NCI-H2196 treated with DMSO at 0.1 percent for 48 hours (cell line): ENCODE measurements around the gene TMEM92.
A peak's percentile ranks its signal among the peaks of the same experiment; 100 is the strongest.
"Not testable (repeated sequence)": the region's sequence is repeated elsewhere in the genome, so short reads cannot be mapped to it uniquely, and the experiment has no call there.

Experiments
- DNase-seq: peaks from one replicate; lab custom pipeline; 2025; ENCODE audit not compliant: unreplicated experiment; lab: John Stamatoyannopoulos, UW

TMEM92 gene

DNA sequence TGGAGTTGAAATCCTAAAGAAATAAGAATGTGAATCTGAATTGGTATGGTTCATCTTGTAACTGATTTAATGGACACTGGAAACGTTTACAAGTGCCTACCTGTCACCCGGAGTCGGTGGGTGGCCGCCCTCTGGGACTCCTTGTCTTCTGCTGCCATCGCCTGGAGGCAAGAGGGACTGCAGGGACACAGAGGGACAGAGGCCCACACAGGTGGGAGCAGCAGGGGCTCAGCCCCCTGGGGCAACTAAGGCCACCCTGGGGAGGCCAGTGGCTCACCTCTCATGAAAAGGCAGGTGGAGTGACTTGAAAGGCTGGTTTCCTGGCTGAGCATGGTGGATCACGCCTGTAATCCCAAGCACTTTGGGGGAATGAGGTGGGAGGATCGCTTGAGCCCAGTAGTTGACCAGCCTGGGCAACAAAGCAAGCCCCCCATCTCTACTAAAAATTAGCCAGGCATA lies 23.2 kb downstream of the TMEM92 start:
- peak; percentile 48 for DNase-seq

- no peak for DNase-seq
These were observed 23.8 kb downstream of the TMEM92 start for GRCh38 chr17:50298018-50298417.

GRCh38 chr17:50299776-50300175 lies 25.5 kb downstream of the TMEM92 start:
- no peak for DNase-seq

- not testable (repeated sequence) for DNase-seq
These were observed 26.6 kb downstream of the TMEM92 start for GRCh38 chr17:50300824-50301223.

DNA sequence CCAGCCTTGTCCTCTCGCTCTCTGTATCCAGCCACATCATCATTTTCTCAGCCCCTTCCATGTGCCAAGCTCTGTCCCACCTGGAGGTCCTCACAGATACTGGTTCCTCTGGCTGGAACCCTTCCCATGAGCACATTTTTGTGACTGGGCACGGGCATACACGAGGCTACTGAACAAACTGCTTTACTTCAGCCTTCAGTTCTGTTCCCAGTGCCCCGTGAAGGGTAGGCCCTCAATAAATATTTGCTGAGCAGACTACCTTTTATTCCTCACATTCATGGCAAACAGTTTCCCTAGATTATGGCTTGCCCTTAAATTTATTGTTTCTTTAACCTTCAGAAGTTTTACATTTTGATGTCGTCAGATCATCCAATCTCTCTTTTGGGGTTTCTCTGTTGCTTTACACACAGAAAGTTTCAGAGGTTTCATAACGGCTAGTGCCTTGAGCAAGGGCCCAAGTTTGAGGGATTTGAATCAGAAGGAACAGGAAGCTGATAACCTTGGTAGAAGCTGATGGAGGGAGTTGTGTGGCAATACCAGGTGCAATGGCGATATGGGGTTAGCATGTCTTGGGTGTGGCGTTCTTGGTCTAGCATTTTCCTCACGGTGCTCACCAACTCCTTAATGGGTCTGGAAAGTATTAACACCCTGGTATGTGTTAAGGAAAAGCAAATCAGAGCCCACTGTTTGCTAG lies 27.8 kb downstream of the TMEM92 start:
- DNase-seq = no peak

DNA sequence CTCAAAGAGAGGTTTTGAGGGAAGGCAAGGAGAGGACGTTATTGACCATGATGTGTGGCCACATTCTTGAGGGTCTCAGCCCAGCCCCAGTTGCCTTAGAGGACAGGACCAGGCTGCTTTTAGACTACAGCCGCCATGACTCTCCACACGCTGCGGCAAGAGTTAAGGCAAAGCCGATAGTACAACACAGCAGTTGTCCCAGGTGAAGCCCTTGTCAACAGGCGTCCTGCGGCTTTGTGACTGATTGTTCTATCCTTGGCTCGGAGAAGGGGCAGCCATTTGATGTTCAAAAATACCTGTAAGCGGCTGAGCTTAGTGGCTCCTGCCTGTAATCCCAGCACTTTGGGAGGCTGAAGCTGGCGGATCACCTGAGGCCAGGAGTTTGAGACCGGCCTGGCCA lies 28.8 kb downstream of the TMEM92 start:
- DNase-seq = no peak

DNA sequence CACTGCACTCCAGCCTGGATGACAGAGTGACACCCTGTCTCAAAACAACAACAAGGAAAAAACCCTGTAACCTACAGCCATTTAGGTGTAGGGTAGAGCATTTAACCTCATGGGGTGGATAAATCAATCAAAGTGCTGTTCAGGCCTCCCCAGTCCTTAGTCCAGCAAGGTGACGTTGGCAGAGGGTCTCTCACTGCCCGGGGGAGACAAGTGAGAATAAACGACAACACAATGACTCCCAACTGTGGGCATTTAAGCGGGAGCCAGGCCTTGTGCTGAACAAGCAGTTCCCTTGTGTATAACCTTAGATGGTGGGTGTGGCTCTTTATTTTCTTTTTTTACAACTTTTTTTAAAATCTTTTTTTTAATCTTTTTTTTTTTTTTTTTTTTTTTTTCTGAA lies 29.3 kb downstream of the TMEM92 start:
- DNase-seq = no peak

DNA sequence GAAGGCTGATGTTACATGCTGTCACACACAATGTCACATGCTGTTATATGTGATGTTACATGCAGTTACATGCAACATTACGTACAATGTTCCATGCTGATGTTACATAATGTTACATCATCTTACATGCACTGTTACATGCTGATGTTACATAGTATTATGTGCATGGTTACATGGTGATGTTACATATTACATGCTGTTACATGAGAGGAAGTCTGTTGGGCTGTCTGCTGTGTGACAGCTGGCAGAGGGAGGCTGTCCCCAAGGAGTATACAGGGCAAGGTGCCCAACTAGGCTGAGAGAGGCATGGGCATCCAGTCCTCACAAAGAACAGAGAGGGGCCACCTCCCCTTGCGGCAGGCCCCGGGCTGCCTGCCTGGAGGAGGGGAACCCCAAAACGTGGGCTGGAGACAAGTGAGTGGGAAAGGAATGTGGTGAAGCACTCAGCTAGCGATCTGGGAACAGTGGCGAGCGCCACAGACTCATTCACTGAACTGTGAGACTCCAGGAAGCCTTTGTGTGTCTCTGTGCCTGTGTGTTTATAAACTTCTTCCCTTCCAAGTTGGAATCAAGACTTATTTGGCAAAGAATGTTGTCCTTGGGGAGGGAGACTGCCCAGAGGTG lies 30.6 kb downstream of the TMEM92 start:
- DNase-seq = no peak

DNA sequence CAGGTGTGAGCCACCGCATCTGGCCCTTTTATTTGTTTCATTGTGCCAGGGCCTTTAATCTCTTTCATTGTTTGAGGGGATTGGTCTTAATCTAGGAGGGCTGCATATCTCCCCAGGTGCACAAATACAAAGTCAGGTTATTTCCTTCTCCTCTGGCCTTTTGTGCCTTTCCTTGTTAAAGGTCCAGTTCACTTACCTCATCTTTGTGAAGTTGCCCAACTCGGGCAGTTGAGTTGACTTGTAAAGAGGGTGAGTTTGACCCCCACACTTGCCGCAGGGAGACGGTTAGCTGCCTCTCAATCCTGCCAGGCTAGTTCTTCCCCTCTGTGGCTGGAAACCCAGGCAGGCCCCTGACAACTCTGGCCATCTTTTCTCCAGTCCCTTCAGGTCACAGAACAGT lies 33.4 kb downstream of the TMEM92 start:
- DNase-seq = no peak

- DNase-seq = no peak
These were observed 34.4 kb downstream of the TMEM92 start for GRCh38 chr17:50308666-50309065.

DNA sequence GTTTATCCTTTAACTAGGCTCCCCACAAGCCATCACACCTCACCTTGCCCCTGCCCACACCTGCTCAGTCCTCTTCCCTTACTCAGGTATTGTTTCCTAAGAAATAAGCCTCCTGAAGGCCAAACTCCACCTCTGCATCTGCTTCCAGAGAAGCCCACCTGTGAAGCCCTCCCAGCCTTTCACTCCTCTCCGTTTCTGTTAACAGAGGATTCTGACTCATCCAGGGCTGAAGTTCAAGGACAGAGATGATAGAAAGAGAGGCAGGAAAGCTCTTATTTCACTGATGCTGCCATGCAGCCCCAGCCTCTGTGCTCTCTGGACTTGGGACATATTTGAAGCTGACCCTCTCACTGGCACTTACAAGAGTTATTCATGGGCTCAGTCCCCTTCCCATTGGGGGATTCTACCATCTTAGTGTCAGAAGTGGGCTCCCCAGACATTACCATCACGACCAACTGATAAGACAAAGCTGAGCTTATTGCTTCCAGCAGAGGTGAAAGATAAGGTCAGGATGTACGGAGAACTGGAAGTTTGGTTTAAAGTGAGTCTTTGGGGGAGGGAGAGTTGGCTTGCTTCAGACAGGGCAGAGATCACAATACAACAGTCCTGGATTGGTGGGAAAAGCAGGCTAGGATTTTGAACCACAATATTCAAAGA lies 36.3 kb downstream of the TMEM92 start:
- DNase-seq = no peak

DNA sequence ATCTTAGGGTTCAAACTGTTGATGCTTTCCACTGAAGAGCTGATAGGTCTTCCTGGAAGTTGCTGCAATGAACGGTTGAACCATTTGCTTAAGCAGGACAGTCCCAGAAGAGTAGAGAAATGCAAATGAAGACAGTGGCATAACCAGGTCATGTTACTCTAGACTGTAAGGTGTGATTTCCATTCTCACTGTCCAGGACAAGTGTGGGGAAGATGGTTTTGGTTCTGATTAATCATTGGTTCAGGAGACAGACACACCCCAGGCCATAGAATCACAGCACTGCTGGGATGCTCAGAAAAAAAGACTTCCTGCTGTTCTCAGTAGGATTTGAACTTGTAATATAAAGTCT lies 36.8 kb downstream of the TMEM92 start:
- DNase-seq = no peak

DNA sequence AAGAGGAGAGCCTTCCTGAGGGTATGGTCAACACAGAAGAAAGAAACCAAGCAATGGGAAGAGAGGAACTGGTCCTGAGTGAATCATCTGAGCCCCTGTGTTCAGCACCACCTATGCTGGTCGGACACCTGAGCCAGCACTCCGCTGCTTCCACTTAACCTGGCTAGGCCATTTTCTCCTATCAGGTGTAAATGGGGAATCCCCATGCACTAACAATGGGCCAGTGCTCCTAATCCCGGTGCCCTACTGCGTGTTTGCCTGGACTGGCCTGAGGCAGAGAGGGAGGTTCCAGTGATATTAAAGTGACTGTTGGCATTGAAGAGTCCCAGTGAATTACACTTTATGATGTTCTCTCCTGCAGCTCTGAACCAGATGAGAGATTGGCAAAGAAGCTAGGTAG lies 37.2 kb downstream of the TMEM92 start:
- DNase-seq = no peak

GRCh38 chr17:50312308-50312707 lies 38.0 kb downstream of the TMEM92 start:
- no peak for DNase-seq

- no peak for DNase-seq
These were observed 40.3 kb downstream of the TMEM92 start for GRCh38 chr17:50314456-50315011.

DNA sequence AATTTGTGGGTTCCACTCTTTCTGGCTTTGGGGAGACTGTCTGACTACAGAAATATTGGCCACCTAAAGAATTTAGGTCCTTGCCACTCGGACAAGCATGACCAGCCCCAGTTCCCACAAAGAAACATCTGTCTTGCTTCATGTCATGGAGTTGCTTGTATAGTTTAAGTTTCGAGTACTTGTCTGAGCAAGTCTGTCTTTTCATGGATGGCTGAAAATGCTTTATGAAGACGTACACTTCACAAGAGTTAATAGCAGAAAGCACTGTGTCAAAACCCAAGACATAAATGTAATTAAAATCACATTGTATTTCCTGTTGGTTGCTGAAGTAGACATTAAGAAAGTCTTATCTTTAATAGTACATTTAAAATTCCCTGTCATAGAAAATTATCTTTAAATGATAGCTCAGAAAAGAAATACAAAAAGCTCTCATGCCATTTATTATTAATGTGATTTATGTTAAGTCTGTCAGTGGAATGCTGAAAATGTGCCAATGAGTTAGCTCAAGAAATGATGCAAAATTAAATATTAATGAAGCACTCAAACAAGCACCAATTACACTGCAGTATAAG lies 41.8 kb downstream of the TMEM92 start:
- no peak for DNase-seq

DNA sequence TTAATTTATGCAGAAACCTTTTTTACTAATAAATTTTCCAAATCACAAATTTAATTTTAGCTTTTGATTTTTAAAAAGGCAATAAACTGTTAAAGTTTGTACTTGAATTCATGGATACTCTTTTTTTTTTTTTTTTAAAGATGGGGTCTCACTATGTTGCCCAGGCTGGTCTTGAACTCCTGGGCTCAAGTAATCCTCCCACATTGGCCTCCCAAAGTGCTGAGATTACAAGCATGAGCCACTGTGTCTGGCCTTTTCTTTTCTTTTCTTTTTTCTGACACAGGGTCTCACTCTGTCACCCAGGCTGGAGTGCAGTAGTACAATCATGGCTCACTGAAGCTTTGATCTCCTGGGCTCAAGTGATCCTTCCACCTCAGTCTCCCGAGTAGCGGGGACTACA lies 42.4 kb downstream of the TMEM92 start:
- DNase-seq = not testable (repeated sequence)

DNA sequence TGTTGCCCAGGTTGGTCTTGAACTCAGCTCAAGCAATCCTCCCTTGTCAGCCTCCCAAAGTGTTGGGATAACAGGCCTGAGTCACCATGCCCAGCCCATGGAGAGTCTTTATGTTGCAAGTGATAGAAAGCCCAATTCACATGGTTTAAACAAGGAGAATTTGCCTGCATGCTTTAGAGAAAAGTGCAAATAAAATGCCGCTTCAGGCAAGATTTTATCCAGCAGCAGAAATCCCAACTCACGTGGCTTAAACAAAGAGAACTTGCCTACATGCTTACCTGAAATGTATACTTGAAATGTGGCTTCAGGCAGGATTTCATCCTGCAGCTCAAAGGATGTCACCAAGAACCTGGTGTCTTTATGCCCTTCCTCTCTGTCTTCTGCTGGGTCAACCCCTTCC lies 42.9 kb downstream of the TMEM92 start:
- DNase-seq = no peak

- DNase-seq = no peak
These were observed 44.4 kb downstream of the TMEM92 start for GRCh38 chr17:50318501-50319285.

- DNase-seq = no peak
These were observed 45.2 kb downstream of the TMEM92 start for GRCh38 chr17:50319306-50320004.
